NCI-H82 treated with DMSO at 0.1 percent for 48 hours (cell line): ENCODE measurements around the gene FRY.

Experiments used
- DNase-seq: peaks from one replicate; lab custom pipeline; 2025; ENCODE audit not compliant: unreplicated experiment; lab: John Stamatoyannopoulos, UW

FRY gene

DNA sequence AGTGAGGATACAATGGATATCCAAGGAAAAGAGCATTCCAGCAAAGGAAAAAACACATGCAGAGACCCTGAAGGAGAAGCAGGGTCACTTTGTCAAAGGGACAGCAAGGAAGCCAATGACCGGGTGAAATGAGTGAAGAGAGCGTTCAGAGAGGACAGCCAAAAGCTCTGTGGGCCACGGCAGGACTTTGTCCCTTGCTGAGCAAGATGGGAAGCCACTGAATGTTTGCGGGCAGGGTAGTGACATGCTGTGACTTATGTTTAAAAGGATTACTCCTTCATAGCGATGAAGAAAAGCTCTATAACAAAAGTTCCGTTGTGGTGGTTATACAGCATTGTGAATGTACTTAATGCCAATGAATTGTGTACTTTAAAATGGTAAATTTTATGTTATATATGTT lies 267.1 kb downstream of the FRY start:
- no peak for DNase-seq

DNA sequence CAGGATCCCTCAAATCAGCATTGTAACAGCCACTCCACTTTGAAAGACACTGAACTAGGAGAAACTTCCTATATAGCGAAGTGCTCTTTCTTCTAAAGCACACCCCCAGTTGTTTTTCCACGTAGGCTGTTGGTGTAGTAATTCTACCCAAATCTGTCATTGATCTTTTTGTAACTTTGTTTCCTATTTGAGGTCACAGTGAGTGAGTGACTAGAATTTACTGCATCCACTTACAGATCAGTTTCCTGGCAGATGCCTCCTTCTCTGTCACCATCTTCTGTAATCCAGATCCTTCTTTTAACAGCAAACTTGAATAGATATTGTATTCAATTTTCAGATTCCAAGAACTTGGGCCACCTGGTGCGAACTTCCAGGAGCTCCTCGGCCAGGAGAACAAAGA lies 268.3 kb downstream of the FRY start:
- no peak for DNase-seq

DNA sequence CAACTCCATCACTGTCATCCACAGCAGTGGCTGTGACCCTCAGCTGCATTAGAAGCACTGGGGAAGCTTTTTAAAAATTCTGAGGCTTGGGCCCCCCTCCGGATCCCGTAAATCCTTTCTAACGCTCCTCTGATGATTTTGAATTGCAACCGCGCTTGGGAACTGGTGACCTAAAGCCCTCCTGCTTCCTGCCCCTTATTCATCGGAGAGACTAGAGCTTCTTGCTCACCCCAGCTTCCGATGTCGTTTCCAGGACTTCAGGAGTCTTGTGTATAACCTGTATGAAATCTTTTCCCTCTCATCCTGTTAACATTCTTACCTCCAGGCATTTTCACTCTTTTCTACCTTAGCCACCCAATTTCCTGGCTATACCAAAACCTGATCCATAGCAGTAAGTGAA lies 268.8 kb downstream of the FRY start:
- DNase-seq = no peak

GRCh38 chr13:32300920-32301319 lies 269.3 kb downstream of the FRY start:
- no peak for DNase-seq

DNA sequence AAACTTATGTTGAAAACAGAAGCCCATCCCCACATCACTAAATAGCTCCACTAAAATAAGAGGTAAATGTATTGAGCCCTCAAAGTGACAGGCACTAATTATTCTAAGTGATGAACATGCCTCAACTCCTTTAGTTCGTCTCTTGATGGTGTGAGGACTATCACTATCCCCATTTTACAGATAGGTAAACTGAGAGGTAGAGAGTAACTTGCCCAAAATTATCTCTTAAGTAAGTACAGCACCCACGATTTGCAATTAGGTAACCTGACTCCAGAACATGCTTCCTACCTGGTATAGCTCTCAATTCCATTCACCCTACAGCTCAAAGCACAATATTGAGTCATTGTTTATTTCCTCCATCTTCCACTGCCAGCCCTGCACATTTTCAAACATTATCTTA lies 270.9 kb downstream of the FRY start:
- DNase-seq = no peak

- DNase-seq = no peak
Measured at GRCh38 chr13:32305646-32306045, 274.1 kb downstream of the FRY start.

DNA sequence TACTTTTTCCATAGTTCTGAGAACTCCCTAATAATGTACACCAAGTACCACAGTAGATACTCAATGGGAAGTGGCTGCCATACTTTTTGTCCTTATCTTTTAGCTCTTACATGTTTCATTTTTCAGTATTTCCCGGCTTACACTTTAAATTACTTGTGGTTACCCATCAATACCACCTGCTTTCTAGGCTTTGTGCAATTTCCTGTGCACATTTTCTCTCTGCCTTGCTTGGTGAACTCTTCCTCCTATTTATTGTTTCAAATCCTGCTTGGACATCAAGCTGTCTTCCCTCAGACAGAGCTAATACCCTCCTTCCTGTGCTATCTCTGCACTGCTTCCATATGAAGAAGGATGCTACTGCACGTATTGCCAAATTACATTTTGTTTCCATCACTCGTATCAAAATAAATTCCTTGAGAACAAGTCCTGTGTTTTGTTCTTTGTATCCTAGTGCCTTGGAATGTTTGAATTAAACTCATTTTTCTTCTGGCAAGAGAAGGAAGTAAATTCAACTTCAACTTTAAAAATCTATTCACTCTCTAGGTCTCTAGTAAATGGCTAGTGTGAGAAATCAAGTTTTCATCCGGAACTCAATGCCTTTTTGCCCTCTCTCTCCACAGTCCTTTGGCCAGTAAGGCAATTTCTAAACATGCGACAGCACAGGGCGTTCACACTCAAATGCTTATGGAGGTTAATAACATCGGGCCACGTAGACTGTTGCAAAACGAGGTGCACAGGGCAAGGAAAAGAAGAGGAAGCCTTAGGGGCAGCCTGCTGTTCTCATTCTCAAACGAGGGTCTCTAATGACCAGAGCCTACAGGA lies 277.9 kb downstream of the FRY start:
- DNase-seq = no peak

- DNase-seq = peak; percentile 31
Measured at GRCh38 chr13:32310134-32310706, 278.6 kb downstream of the FRY start.

- no peak for DNase-seq
Measured at GRCh38 chr13:32311188-32311897, 279.8 kb downstream of the FRY start.

DNA sequence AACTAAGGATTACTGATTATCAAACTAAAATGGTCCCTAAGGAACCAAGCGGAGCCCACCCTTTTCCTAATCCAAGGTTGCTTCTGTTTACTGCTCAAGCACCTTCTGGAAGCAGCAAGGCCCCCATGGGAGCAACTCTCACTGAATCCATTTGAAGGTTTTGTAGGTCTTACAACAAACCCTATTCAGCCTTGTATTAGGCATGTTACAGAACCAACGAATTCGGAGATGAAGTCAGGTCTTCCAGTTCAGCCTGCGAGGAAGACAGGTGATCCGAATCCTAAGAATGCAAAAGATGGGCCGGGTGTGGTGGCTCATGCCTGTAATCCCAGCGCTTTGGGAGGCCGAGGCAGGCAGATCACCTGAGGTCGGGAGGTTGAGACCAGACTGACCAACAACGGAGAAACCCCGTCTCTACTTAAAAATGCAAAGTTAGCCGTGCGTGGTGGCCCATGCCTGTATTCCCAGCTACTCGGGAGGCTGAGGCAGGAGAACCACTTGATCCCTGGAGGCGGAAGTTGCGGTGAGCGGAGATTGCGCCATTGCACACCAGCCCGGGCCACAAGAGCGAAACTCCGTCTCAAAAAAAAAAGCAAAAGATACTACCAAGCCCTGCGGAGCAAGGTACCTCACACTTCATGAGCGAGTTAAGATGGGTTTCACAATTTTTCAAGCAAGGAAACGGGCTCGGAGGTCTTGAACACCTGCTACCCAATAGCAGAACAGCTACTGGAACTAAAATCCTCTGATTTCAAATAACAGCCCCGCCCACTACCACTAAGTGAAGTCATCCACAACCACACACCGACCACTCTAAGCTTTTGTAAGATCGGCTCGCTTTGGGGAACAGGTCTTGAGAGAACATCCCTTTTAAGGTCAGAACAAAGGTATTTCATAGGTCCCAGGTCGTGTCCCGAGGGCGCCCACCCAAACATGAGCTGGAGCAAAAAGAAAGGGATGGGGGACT lies 283.0 kb downstream of the FRY start:
- DNase-seq = no peak

GRCh38 chr13:32315238-32316027 lies 283.9 kb downstream of the FRY start, which contains the start of the genes BRCA2 and ZAR1L:
TSS of gene BRCA2 (plus strand) at chr13:32315508. CDS start at chr13:32316461, 953 bp downstream.
TSS of gene ZAR1L (minus strand) at chr13:32315363. CDS start at chr13:32311925, 3,438 bp downstream.
- DNase-seq = peak; percentile 59

- peak; percentile 59 for DNase-seq
Measured at GRCh38 chr13:32316028-32316339, 284.4 kb downstream of the FRY start.

DNA sequence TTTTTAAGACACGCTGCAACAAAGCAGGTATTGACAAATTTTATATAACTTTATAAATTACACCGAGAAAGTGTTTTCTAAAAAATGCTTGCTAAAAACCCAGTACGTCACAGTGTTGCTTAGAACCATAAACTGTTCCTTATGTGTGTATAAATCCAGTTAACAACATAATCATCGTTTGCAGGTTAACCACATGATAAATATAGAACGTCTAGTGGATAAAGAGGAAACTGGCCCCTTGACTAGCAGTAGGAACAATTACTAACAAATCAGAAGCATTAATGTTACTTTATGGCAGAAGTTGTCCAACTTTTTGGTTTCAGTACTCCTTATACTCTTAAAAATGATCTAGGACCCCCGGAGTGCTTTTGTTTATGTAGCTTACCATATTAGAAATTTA lies 284.9 kb downstream of the FRY start:
- no peak for DNase-seq

DNA sequence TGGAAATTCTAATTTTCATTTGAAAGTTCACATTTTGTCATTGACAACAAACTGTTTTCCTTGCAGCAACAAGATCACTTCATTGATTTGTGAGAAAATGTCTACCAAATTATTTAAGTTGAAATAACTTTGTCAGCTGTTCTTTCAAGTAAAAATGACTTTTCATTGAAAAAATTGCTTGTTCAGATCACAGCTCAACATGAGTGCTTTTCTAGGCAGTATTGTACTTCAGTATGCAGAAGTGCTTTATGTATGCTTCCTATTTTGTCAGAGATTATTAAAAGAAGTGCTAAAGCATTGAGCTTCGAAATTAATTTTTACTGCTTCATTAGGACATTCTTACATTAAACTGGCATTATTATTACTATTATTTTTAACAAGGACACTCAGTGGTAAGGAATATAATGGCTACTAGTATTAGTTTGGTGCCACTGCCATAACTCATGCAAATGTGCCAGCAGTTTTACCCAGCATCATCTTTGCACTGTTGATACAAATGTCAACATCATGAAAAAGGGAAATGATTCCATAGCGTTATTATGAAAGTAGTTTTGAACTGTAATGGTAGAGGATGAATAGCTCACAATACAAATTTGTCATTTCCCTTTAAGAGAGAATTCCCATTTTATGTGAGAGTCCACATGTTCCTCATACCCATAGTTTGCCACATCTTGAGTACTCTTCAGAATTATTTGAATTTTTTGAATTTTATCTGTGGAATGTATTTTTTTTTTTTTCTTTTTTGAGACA lies 286.3 kb downstream of the FRY start:
- no peak for DNase-seq

DNA sequence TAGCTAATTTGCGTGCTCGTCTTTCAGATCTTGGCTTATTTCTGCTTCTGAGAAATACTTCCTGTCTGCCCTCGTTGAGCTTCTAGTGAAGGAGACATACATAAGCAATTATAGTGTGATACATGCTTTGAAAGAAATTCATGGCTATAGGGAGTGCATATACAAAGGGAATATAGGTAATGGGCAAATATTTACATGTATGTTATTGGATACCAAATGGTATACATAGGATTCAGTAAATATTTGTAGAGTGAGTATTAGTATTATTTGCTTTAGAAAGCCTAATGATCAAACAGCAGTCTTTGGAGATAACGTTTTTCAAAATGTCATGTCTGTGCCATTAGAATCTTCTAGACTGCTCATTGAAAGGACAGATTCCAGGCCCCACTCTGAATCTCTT lies 289.0 kb downstream of the FRY start:
- DNase-seq = no peak

DNA sequence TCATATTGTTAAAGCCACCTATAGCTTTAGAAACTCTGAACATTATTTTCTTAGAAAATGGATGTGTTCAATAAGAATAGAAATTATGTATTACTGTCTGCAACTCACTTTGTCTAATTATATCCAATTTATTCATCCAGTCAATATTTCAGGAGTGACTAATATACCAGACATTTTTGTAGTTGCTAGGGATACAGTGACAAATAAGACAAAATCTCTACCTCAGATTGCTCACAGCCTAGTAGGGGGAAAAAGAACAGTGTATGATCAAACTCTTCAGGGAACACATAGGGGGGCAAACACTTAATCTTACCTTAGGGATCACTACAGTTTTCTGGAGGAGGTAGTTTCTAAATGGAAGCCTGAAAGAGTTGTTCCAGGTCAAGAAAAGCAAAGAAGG lies 292.3 kb downstream of the FRY start:
- DNase-seq = no peak

DNA sequence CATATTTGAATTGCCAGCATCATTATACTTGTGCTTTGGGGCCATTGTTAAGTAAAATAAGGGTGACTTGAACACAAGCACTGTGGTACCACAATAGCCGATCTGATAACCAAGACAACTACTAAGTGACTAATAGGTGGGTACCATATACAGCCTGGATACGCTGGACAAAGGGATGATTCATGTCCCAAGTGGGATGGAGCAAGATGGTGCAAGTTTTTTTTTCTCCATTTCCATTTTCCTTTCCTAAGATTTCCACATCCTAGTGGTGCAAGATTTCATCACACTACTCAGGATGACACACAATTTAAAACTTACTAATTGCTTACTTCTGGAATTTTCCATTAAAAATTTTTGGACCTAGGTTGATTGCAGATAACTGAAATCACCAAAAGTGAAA lies 298.9 kb downstream of the FRY start:
- no peak for DNase-seq

GRCh38 chr13:32334671-32335070 lies 303.1 kb downstream of the FRY start:
- DNase-seq = no peak

- DNase-seq = no peak
Measured at GRCh38 chr13:32340914-32341313, 309.3 kb downstream of the FRY start.

DNA sequence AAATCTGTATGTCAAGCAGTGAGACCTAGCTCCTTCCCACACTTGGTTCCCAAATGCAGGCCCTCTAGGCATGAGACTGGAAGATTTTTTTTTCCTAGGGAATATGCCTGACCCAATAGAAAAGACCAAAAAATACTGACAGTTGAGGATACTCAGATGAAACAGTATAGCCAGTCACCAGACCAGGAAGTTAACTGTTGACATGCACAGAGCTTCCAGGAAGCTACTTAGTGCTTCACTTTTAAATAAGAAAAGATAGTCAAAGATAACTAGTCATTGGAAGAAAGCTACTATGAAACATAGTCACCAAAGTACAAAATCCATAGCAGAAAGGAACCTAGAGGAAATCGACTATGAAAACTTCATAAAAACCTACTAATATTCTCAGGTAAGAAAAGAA lies 316.1 kb downstream of the FRY start:
- DNase-seq = no peak
